Stimulated activated CD8-positive, alpha-beta memory T cell treated with anti-CD3 and anti-CD28 coated beads, Interleukin-4, amount 100 ng/mL, for 4 hours (primary cell): ENCODE measurements around the gene HOXA5.

Source experiments
- DNase-seq, 2 donors: peaks; one replicate each; pipeline ENCODE4 v3.0.0-alpha.2; 2020; ENCODE audit warnings: low read depth in 2 of 2, low spot score in 1 of 2

Gene HOXA5

DNA sequence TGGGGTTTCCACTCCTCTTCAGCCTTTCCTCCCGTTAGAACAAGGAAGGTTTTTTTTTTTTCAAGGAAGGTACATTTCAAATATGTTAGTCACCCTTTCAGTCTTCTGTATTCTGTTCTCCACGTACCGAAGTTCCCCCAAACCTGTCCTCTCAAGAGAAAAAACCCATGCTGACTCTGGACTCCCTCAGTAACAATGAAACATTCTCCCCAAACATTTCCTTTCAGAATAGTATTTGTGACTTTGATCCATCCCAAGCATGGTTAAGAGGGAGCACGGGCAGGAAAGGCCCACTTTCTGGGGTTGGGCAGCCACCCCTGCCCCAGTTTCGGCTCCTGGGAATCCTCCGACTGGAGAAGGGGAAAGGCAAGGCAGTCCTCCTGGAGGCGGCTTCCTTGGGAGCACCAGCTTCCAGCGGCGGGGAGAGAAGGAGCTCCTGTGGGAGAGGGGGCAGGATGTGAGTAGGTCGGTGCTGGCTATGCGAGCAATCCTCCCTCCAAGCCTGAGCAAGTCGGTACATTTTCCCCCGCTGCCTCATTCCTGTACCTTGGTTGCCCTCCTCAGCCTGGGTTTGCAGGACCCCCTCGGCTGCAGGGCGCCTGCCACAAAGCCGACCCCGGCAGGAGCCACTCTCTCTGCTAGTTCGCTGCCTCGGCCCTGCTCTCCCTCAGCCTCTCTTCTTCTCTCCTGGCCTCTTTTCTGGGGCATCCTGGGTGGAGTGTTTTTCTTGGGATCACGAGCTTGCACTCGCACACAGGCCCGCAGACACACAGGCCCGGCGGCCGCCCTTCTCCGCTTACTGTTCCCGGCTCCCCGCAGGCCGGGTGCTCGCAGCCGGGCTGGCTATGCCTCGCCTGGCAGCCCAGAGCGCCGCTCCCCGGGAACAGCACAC is 45.5 kb downstream of the HOXA5 start:
- no peak for DNase-seq

DNA sequence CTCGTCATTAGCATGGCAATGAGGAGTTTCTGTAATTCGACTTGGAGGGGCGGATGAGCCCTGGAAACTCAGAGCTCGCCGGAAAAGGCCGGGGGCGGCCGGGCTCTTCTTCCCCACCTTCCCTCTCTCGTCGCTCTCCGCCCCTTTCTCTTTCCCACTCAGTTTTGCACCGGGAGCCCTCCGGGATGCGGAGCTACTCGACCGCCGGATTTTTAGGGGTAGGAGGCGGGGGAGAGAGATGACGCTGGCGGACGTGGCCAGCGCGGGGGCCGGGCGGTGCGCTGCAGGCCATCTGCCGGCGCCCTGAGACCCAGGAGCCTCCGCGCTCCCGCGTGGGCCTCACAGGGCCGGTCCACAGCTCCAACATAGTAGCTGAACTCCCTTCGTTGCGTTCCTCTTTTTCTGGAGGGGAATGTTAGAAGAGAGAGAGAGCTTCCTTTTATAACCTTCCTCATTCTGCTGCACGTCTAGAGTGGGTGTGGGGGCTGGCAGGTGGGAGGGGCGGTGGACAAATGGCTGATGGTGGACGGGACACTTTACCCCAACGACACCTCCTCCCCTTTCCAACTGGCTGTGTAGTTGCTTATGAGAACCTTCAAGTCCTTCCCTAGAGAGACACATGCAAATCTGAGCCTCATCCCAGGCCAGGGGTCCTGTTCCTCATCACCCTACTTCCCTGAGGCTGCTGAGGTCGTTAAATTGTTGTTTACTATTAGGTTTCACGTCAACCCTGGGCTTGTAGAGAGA is 46.5 kb downstream of the HOXA5 start:
- no peak for DNase-seq

DNA sequence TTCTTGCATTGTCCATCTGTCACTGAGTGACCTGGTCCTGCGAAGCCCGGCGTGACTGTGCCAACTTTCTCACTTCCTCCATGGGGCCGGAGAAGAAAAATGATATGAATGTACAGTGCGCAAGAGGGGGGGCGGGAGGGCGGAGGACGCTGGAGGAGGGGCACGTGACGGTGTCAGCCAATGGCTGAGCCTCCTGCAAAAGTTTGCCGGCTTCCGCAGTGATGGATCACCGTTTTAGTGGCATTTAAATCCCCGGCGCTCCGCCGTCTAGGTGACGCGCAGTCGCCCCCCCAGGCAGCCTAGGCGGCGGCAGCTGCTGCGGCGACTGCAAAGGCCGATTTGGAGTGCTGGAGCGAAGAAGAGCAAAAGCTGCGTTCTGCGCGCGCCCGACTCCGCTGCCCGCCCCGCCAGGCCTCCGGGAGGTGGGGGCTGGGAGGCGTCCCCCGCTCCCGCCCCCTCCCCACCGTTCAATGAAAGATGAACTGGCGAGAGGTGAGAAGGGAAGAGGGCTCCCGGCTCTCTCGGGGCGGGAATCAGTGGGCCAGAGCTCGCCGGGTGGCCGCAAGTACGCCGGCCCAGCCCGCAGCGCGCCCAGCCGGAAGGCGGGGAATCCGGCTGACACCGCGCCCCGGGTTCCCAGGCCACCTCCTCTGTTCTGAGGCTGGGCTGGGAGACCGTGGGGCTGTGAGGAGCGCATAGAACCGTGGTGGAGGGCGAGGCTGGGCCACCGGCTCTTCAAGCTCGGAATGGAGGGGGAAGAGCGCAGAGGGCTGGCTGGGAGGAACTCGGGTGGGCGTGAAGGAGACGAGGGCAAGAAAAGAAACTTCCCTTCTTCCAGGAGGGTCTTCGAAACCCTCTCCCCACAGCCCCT is 47.3 kb downstream of the HOXA5 start, which contains the start of gene HOXA1:
HOXA1 (minus strand) TSS at position 104 of the 871 bp plus-strand sequence; CDS start at position 16, 88 bp downstream.
- peak; percentile 50 to 63 for DNase-seq

DNA sequence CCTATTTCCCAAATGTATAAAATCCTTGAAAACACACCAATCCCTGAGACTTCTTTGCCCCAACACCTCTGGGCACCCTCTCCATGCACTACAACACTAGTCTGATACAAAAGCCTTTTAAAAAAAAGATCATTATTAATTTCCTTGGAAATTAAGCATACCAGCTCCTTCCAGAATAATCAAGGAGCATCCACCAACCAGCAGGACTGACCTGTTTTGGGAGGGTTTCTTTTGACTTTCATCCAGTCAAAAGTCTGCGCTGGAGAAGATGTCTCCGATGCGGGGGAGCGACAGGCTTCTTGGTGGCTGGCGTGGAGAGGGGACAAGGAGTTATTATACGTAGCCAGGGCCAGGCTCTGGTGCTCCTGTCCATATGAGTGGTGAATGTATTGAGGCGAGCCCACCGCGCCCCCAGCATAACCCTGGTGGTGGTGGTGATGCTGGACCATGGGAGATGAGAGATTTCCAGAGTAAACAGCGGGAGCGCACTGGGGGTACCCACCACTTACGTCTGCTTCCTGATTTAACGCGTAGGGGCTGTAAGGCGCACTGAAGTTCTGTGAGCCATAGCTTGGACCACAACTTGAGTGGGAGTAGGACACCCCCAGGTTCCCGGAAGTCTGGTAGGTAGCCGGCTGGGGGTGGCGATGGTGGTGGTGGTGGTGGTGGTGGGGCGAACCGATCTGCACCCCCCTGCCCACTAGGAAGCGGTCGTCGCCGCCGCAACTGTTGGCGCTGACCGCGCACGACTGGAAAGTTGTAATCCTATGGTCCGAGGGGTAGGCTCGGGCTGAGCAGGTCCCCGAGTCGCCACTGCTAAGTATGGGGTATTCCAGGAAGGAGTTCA is 48.2 kb downstream of the HOXA5 start:
- DNase-seq, result no peak

- no peak for DNase-seq
Measured at GRCh38 chr7:27094304-27095049, 49.0 kb downstream of the HOXA5 start.

GRCh38 chr7:27093184-27093895 is 50.1 kb downstream of the HOXA5 start:
- no peak for DNase-seq

DNA sequence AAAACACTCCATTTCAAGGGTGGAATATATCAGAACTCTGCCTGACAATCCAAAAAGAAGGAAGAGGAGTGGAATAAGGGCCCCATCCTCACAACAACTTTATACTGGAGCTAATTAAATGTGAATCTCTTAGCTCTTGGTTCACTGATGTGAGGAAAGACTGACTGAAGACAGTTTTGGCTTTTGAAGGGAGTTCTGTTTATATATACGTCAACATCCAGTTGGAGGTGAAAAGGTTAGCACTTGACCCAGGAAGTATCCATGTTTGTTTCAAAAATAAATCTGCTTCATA is 50.7 kb downstream of the HOXA5 start:
- no peak for DNase-seq

- no peak for DNase-seq
Measured at GRCh38 chr7:27091941-27092818, 51.3 kb downstream of the HOXA5 start.

- no peak for DNase-seq
Measured at GRCh38 chr7:27091105-27091504, 52.4 kb downstream of the HOXA5 start.
